ENCODE results near the gene FRY. TPM values are rescaled to one million over a fixed set of nuclear protein-coding genes. Genes with fewer than 3 reads are reported as not detected.
A peak's percentile ranks its signal among the peaks of the same experiment; 100 is the strongest.

FRY gene
- total and polyA plus RNA-seq, 4 experiments from 2014 or later = 2.3 to 19.2 (median 11.8) TPM

DNA sequence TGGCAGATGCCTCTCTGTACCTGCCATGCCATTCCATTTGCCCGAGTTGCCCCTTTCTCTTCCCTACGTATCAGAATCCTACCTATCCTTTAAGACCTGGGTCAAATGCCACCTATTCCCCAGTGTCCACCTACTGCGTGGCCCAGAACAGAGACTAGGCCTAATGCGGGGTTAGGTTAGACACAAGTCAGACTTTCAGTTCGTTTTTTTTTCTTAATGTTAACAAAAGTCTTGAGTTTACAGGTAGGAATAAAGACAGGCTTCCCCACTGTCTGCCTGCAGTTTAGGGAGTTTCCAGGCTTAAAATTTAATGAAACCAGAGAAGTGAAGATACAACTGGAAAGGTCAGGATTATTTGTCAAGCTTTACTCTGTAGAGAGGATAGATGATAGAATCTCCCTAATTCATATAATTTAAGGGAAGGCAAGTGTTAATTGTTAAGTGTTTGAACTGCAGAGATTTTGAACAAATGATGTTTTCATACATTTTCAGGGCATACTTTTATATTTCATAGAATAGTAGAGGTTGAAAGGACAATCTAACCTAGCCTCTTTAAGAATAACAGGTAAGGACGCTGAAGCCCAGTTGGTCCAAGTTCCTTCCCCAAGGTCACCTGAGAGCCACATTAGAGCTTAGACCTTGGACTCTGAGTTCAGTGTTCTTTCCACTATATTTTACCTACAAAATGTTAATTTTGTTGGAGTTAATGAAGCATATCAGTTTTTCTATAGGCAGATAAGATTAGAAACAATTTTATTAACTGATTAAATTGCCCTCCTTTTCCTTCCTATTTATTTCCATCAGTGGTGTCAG is 35.8 kb downstream of the FRY start:
- no peak for DNase-seq
- Histone ChIP-seq H3K4me3 (ENCODE audit: low read length in 2 of 2) (no peak overlapping the region), H3K27ac (ENCODE audit: low read depth, low read length) (no peak overlapping the region), H3K9me3 (ENCODE audit: control insufficient read depth in 1 of 2, low read length in 2 of 2) (no peaks in the 10 kb centered on the region), H3K4me1 (ENCODE audit: insufficient read depth, low read length) (no peaks in the 10 kb centered on the region), H3K36me3 (ENCODE audit: insufficient read depth, low read length) (no peaks in the 10 kb centered on the region), H3K27me3 (ENCODE audit: insufficient read depth, low read length) (no peaks in the 10 kb centered on the region)
- POLR2A ChIA-PET (ENCODE audit: partially characterized antibody) = no interaction called here
- no peak overlapping the region for H3K4me3 Mint-ChIP-seq
- CTCF ChIA-PET (ENCODE audit: partially characterized antibody) = no interaction called here
- no peaks in the 10 kb centered on the region for H3K27me3 Mint-ChIP-seq
- peak overlapping the region in 1 of 7 donors; percentile 44 for H3K27ac Mint-ChIP-seq
- H3K4me1 Mint-ChIP-seq = no peaks in the 10 kb centered on the region
- H3K36me3 Mint-ChIP-seq = peaks cover 3 to 18% of the 10 kb centered on the region in 2 donors
- peaks cover 0 to 15% (median 6%) of the 10 kb centered on the region in 8 donors for H3K9me3 Mint-ChIP-seq
- intact Hi-C loops (cut with micrococcal nuclease) = no loop called here

DNA sequence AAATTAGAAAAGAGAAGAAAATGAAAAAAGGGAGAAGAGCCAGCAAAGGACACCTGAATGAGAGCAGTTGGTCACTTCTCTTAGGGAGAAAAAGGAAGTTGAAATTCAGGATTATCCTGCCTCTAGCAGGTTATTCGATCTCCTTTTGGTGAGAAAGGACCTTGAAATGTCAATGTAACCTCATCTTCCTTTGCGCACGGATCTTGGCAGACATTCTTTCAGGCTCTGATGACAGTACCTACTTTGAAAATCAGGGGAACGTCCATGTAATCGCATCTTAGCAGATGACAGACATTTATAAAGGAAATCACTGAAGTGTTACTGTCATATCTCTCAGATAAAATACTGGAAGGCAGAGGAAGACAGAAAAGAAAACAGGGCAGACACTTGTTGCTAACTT is 36.7 kb downstream of the FRY start:
- no peaks in the 10 kb centered on the region for H3K9me3 ChIP-seq (ENCODE audit: control insufficient read depth in 1 of 2, low read length in 2 of 2)
- no peak for DNase-seq
- H3K27ac ChIP-seq (ENCODE audit: low read depth, low read length) = no peak overlapping the region
- no peak overlapping the region for H3K4me3 Mint-ChIP-seq
- intact Hi-C loops (cut with micrococcal nuclease) = no loop called here
- H3K27ac Mint-ChIP-seq = peak overlapping the region in 1 of 7 donors; percentile 41
- ChIA-PET CTCF (ENCODE audit: partially characterized antibody) (no interaction called here), POLR2A (ENCODE audit: partially characterized antibody) (no interaction called here)
- H3K4me1 Mint-ChIP-seq = no peaks in the 10 kb centered on the region
- H3K36me3 Mint-ChIP-seq = peaks cover 3 to 22% of the 10 kb centered on the region in 2 donors
- no peak overlapping the region for H3K4me3 ChIP-seq (ENCODE audit: low read length in 2 of 2)
- peaks cover 0 to 15% (median 6%) of the 10 kb centered on the region in 8 donors for H3K9me3 Mint-ChIP-seq
- H3K36me3 ChIP-seq (ENCODE audit: insufficient read depth, low read length) = no peaks in the 10 kb centered on the region
- H3K27me3 ChIP-seq (ENCODE audit: insufficient read depth, low read length) = no peaks in the 10 kb centered on the region
- H3K27me3 Mint-ChIP-seq = no peaks in the 10 kb centered on the region
- no peaks in the 10 kb centered on the region for H3K4me1 ChIP-seq (ENCODE audit: insufficient read depth, low read length)

DNA sequence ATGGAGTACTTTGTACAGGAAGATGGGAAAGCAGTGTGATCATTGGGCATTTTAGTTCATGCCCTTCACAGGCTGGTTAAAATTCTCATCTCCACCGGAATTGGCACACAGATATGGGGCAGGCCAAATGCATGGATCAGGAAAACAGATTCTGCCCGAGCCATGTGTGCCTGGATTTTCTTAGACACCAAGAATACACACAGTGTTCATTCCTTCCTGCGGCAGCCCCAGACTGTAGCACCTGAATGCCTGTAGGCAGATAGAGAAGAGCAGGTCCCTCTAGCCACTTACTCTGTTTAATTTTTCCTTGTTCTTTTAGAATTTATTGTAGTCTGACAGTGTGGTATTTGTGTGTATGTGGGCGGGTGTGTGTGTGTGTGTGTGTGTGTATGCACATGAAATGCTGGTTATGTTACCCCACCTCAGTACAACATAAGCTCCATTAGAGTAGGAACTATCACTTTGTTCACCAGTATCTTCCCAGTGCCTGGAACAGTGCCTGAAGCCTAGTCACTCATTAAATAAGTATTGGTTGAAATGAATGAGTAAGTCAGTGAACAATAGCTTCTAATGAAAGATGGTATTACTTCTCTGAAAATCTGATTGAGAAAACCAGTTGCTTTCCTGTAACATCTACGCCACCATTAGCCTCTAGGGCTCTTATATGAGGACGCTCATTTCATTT is 41.7 kb downstream of the FRY start:
- no peak overlapping the region for H3K4me3 ChIP-seq (ENCODE audit: low read length in 2 of 2)
- POLR2A ChIA-PET (ENCODE audit: partially characterized antibody) = no interaction called here
- peaks cover 3 to 23% of the 10 kb centered on the region in 2 donors for H3K36me3 Mint-ChIP-seq
- no peaks in the 10 kb centered on the region for H3K36me3 ChIP-seq (ENCODE audit: insufficient read depth, low read length)
- peaks cover 0 to 15% (median 7%) of the 10 kb centered on the region in 8 donors for H3K9me3 Mint-ChIP-seq
- no peaks in the 10 kb centered on the region for H3K9me3 ChIP-seq (ENCODE audit: control insufficient read depth in 1 of 2, low read length in 2 of 2)
- H3K4me1 Mint-ChIP-seq = peaks cover 0 to 1% (median 0%) of the 10 kb centered on the region in 4 donors
- DNase-seq = no peak
- CTCF ChIA-PET (ENCODE audit: partially characterized antibody) = no interaction called here
- H3K4me3 Mint-ChIP-seq = no peak overlapping the region
- H3K27me3 Mint-ChIP-seq = no peaks in the 10 kb centered on the region
- no peak overlapping the region for H3K27ac Mint-ChIP-seq
- intact Hi-C loops (cut with micrococcal nuclease) = no loop called here
- H3K27ac ChIP-seq (ENCODE audit: low read depth, low read length) = no peak overlapping the region
- H3K27me3 ChIP-seq (ENCODE audit: insufficient read depth, low read length) = no peaks in the 10 kb centered on the region
- no peaks in the 10 kb centered on the region for H3K4me1 ChIP-seq (ENCODE audit: insufficient read depth, low read length)

DNA sequence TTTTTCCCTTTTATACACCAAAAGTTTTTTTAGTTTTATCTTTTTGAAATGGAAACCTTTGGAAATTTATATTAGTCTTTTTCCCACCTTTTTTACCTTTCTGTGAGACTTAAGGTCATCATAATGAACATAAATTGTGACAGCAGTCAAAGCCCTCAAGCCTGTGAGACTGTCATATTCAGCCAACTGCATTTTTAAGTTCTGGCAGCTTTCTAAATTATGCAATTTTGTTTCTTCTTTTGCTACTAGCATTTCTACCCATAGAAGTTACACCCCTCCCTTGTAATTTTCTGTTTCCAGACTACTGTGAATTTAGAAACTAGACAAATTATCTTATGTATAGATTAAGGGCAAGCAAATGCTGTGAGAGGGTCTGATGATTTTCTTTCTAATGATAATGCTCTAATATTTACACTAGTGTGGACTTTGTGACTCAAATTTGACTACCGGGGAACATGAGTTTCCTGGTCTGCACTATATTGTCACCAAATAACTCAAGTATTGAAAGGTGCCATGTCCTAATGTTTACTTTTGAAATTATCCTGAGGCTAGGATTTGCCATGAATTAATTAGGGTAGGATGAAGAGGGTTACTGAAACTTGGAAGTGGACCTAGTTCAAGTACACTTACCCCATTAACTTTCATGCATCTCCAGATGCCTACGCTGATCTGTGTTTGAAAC is 43.7 kb downstream of the FRY start:
- Histone ChIP-seq H3K27ac (ENCODE audit: low read depth, low read length) (no peak overlapping the region), H3K4me1 (ENCODE audit: insufficient read depth, low read length) (no peaks in the 10 kb centered on the region), H3K4me3 (ENCODE audit: low read length in 2 of 2) (no peak overlapping the region), H3K9me3 (ENCODE audit: control insufficient read depth in 1 of 2, low read length in 2 of 2) (no peaks in the 10 kb centered on the region), H3K36me3 (ENCODE audit: insufficient read depth, low read length) (no peaks in the 10 kb centered on the region), H3K27me3 (ENCODE audit: insufficient read depth, low read length) (no peaks in the 10 kb centered on the region)
- DNase-seq = no peak
- H3K27ac Mint-ChIP-seq = no peak overlapping the region
- H3K4me1 Mint-ChIP-seq = peaks cover 0 to 1% (median 0%) of the 10 kb centered on the region in 4 donors
- H3K4me3 Mint-ChIP-seq = no peak overlapping the region
- ChIA-PET POLR2A (ENCODE audit: partially characterized antibody) (no interaction called here), CTCF (ENCODE audit: partially characterized antibody) (interaction anchor here (1.2 kb wide), 1 partner anchor 165 kb away, joined by 3 read pairs; no protein-coding TSS in a partner anchor)
- H3K9me3 Mint-ChIP-seq = peaks cover 0 to 11% (median 4%) of the 10 kb centered on the region in 8 donors
- H3K36me3 Mint-ChIP-seq = peaks cover 7 to 24% of the 10 kb centered on the region in 2 donors
- H3K27me3 Mint-ChIP-seq = no peaks in the 10 kb centered on the region
- intact Hi-C loops (cut with micrococcal nuclease) = no loop called here

DNA sequence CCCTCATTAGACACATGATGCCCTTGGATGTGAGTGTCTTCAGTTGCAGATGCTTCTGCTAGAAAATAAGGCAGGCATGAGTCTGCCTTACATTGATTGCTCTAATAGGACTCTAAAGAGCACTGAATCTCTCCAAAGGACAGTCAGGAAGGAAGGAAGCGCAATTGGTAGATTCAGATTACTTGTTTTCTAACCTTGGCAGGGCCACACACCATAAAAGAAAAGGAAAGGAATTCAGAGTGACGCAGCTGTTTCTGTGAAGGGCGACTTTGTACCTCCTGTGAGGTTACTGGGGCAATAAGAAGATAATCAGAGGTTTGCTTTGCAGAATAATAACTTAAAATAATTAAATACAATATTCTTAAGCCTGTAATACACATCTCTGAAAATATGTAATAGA is 48.0 kb downstream of the FRY start:
- H3K9me3 Mint-ChIP-seq = peaks cover 0 to 1% (median 0%) of the 10 kb centered on the region in 8 donors
- no peaks in the 10 kb centered on the region for H3K9me3 ChIP-seq (ENCODE audit: control insufficient read depth in 1 of 2, low read length in 2 of 2)
- CTCF ChIA-PET (ENCODE audit: partially characterized antibody) = no interaction called here
- intact Hi-C loops (cut with micrococcal nuclease) = no loop called here
- no peak for DNase-seq
- peaks cover 0 to 1% (median 0%) of the 10 kb centered on the region in 4 donors for H3K4me1 Mint-ChIP-seq
- H3K27ac ChIP-seq (ENCODE audit: low read depth, low read length) = no peak overlapping the region
- POLR2A ChIA-PET (ENCODE audit: partially characterized antibody) = no interaction called here
- H3K36me3 Mint-ChIP-seq = peaks cover 10 to 18% of the 10 kb centered on the region in 2 donors
- no peak overlapping the region for H3K4me3 ChIP-seq (ENCODE audit: low read length in 2 of 2)
- H3K27me3 ChIP-seq (ENCODE audit: insufficient read depth, low read length) = no peaks in the 10 kb centered on the region
- H3K4me3 Mint-ChIP-seq = no peak overlapping the region
- no peaks in the 10 kb centered on the region for H3K27me3 Mint-ChIP-seq
- H3K36me3 ChIP-seq (ENCODE audit: insufficient read depth, low read length) = no peaks in the 10 kb centered on the region
- no peaks in the 10 kb centered on the region for H3K4me1 ChIP-seq (ENCODE audit: insufficient read depth, low read length)
- no peak overlapping the region for H3K27ac Mint-ChIP-seq

DNA sequence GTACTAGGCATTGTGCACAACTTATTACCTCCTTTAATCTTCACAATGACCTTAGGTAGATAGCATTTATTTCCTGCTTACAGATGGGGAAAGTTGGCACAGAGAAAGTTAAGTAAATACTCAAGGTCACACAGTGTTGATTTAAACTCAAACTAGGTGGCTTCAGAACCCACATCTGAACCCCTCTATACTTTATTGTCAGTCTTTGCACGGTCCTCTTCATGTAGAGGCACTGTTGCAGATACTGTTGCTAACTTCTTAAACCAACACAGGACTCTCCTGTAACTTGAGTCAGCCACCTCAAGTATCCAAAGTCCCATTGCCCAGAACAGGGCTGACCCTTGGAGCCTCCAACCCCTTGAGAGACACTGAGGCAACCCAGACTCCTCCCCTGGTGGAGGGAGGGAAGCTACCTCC is 48.8 kb downstream of the FRY start:
- no peaks in the 10 kb centered on the region for H3K27me3 Mint-ChIP-seq
- peaks cover 11 to 21% of the 10 kb centered on the region in 2 donors for H3K36me3 Mint-ChIP-seq
- H3K4me1 Mint-ChIP-seq = peaks cover 0 to 1% (median 0%) of the 10 kb centered on the region in 4 donors
- Histone ChIP-seq H3K27ac (ENCODE audit: low read depth, low read length) (no peak overlapping the region), H3K9me3 (ENCODE audit: control insufficient read depth in 1 of 2, low read length in 2 of 2) (no peaks in the 10 kb centered on the region), H3K36me3 (ENCODE audit: insufficient read depth, low read length) (no peaks in the 10 kb centered on the region), H3K4me1 (ENCODE audit: insufficient read depth, low read length) (no peaks in the 10 kb centered on the region), H3K27me3 (ENCODE audit: insufficient read depth, low read length) (no peaks in the 10 kb centered on the region), H3K4me3 (ENCODE audit: low read length in 2 of 2) (no peak overlapping the region)
- peaks cover 0 to 1% (median 0%) of the 10 kb centered on the region in 8 donors for H3K9me3 Mint-ChIP-seq
- intact Hi-C loops (cut with micrococcal nuclease) = no loop called here
- no peak overlapping the region for H3K27ac Mint-ChIP-seq
- no peak for DNase-seq
- POLR2A ChIA-PET (ENCODE audit: partially characterized antibody) = no interaction called here
- no peak overlapping the region for H3K4me3 Mint-ChIP-seq
- CTCF ChIA-PET (ENCODE audit: partially characterized antibody) = no interaction called here

DNA sequence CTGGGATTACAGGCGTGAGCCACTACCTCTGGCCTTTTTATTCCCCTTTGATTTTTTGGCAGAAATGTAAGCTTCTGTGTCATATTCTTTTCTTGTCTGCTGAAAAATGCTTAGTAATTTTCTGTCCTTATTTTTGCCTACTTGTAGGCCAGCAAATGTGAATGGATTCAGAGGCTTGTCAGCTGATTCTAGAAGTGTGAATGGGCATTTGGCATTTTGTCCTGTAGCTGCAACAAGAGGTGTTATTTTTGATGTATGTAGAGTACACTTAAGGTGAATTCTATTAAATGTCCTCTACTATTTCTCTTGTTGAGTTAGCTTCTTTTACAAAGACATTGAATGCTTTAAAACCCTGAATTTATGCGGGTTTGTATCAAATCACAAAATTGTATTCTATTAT is 50.0 kb downstream of the FRY start:
- H3K4me1 Mint-ChIP-seq = peaks cover 0 to 1% (median 0%) of the 10 kb centered on the region in 4 donors
- intact Hi-C loops (cut with micrococcal nuclease) = no loop called here
- Histone ChIP-seq H3K27me3 (ENCODE audit: insufficient read depth, low read length) (no peaks in the 10 kb centered on the region), H3K4me3 (ENCODE audit: low read length in 2 of 2) (no peak overlapping the region), H3K27ac (ENCODE audit: low read depth, low read length) (no peak overlapping the region), H3K36me3 (ENCODE audit: insufficient read depth, low read length) (no peaks in the 10 kb centered on the region), H3K4me1 (ENCODE audit: insufficient read depth, low read length) (no peaks in the 10 kb centered on the region), H3K9me3 (ENCODE audit: control insufficient read depth in 1 of 2, low read length in 2 of 2) (no peaks in the 10 kb centered on the region)
- no peaks in the 10 kb centered on the region for H3K27me3 Mint-ChIP-seq
- CTCF ChIA-PET (ENCODE audit: partially characterized antibody) = interaction anchor here (1.6 kb wide), 1 partner anchor 172 kb away, joined by 4 read pairs; no protein-coding TSS in a partner anchor
- H3K36me3 Mint-ChIP-seq = peaks cover 14 to 24% of the 10 kb centered on the region in 2 donors
- POLR2A ChIA-PET (ENCODE audit: partially characterized antibody) = no interaction called here
- peak overlapping the region in 1 of 7 donors; percentile 19 for H3K27ac Mint-ChIP-seq
- no peak overlapping the region for H3K4me3 Mint-ChIP-seq
- peaks cover 0 to 1% (median 0%) of the 10 kb centered on the region in 8 donors for H3K9me3 Mint-ChIP-seq
- DNase-seq = no peak

Measured in CD4-positive, alpha-beta memory T cell (primary cell).